ENCODE results near the gene MEF2A.

The MEF2A gene

DNA sequence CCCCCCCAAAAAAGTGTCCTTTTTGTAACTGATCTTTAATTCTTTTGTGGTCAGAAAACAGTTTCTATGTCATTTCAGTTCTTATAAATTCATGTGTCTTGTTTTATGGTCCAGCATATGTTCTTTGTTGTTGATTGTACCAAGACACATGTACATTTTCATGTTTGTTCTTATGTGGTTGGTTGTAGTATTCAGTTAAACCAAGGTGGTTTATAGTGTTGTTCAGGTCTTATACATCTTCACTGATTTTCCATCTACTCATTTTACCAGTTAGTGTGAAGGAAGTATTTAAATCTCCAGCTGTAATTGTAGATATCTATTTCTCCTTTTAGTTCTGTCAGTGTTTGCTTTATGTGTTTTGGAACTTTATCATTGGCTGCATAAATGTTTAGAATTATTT is 24.0 kb downstream of the MEF2A start:
- CTCF ChIA-PET: no interaction called here
- TF ChIP-seq TRIM28 (IDR thresholded peaks at IDR 0.05; ENCODE audit: borderline replicate concordance, low read length) (no peak), REPIN1 (tag by site-specific recombination; IDR thresholded peaks at IDR 0.05; ENCODE audit: low read depth) (no peak)
- TF ChIP-seq, protein P1, sequence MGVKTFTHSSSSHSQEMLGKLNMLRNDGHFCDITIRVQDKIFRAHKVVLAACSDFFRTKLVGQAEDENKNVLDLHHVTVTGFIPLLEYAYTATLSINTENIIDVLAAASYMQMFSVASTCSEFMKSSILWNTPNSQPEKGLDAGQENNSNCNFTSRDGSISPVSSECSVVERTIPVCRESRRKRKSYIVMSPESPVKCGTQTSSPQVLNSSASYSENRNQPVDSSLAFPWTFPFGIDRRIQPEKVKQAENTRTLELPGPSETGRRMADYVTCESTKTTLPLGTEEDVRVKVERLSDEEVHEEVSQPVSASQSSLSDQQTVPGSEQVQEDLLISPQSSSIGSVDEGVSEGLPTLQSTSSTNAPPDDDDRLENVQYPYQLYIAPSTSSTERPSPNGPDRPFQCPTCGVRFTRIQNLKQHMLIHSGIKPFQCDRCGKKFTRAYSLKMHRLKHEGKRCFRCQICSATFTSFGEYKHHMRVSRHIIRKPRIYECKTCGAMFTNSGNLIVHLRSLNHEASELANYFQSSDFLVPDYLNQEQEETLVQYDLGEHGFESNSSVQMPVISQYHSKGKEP (tag by site-specific recombination; IDR thresholded peaks at IDR 0.05): no peak

DNA sequence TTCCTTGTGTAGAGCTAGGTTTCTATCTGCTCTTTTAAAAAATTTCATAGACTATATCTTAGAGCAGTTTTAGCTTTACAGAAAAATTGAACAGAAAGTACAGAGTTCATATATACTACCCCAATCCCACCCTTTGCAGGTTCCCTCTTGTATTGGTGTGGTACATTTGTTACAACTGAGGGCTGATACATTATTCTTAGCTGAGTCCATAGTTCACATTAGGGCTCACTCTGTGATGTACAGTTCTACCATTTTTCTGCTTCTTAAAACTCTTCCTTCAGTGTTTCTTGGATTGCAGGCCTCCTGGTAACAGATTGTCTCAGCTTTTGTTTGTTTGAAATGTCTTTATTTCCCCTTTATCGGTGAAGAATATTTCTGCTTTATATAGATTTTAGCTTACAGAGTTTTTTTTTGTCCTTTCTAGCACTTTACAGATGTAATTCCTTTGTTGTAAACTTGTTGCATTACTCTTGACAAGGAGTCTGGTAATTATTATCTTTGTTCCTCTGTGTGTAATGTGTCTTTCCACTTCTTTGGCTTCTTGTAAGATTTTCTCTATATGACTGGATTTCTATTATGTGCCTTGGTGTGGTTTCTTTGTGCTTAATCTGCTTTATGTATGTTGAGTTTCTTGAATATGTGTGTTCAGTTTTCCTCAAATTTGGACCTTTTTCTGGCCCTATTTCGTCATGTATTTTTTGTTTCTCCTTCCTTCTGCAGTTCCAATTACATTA is 25.3 kb downstream of the MEF2A start:
- Histone ChIP-seq H3K4me3 (ENCODE audit: low read depth, low read length) (no peak overlapping the region), H3K4me1 (ENCODE audit: control insufficient read depth, insufficient read depth, low read length) (no peaks in the 10 kb centered on the region), H3K9me3 (ENCODE audit: control insufficient read depth, insufficient read depth, low read depth, low read length) (peaks cover 3% of the 10 kb centered on the region; the same call in 1 of the 2 replicates), H3K27ac (ENCODE audit: extremely low read depth, low read depth, low read length) (no peak overlapping the region), H3K36me3 (ENCODE audit: control insufficient read depth in 2 of 2, insufficient read depth in 1 of 2, low read length in 2 of 2) (no peaks in the 10 kb centered on the region)
- TF ChIP-seq ZNF335 (tag by site-specific recombination; conservative IDR thresholded peaks at IDR 0.05) (no peak), ZNF610 (tag by site-specific recombination; IDR thresholded peaks at IDR 0.05; ENCODE audit: borderline replicate concordance) (no peak), RBAK (tag by site-specific recombination; IDR thresholded peaks at IDR 0.05) (no peak), SP2 (tag by site-specific recombination; IDR thresholded peaks at IDR 0.05) (no peak), GLI2 (tag by site-specific recombination; IDR thresholded peaks at IDR 0.05; ENCODE audit: borderline replicate concordance, low read depth) (no peak), ZNF311 (tag by site-specific recombination; IDR thresholded peaks at IDR 0.05; ENCODE audit: borderline replicate concordance) (no peak), SCRT2 (tag by site-specific recombination; IDR thresholded peaks at IDR 0.05) (peak; percentile 49; the same call in 1 of the 2 replicates), ZNF146 (tag by site-specific recombination; IDR thresholded peaks at IDR 0.05) (0 out of 2 replicates have a peak, but pooled peaks have one; percentile 7)
- POLR2A ChIA-PET: no interaction called here
- CTCF ChIA-PET: interaction anchor here (0.7 kb wide), 1 partner anchor 463 kb away, joined by 3 read pairs; no protein-coding TSS in a partner anchor

More for the DNA sequence above, 24.0 kb downstream of the MEF2A start:
- Histone ChIP-seq H3K27ac (ENCODE audit: extremely low read depth, low read depth, low read length) (no peak overlapping the region), H3K4me1 (ENCODE audit: control insufficient read depth, insufficient read depth, low read length) (no peaks in the 10 kb centered on the region), H3K9me3 (ENCODE audit: control insufficient read depth, insufficient read depth, low read depth, low read length) (peaks cover 3% of the 10 kb centered on the region; the same call in 1 of the 2 replicates), H3K36me3 (ENCODE audit: control insufficient read depth in 2 of 2, insufficient read depth in 1 of 2, low read length in 2 of 2) (no peaks in the 10 kb centered on the region), H3K4me3 (ENCODE audit: low read depth, low read length) (no peak overlapping the region)
- POLR2A ChIA-PET: no interaction called here

DNA sequence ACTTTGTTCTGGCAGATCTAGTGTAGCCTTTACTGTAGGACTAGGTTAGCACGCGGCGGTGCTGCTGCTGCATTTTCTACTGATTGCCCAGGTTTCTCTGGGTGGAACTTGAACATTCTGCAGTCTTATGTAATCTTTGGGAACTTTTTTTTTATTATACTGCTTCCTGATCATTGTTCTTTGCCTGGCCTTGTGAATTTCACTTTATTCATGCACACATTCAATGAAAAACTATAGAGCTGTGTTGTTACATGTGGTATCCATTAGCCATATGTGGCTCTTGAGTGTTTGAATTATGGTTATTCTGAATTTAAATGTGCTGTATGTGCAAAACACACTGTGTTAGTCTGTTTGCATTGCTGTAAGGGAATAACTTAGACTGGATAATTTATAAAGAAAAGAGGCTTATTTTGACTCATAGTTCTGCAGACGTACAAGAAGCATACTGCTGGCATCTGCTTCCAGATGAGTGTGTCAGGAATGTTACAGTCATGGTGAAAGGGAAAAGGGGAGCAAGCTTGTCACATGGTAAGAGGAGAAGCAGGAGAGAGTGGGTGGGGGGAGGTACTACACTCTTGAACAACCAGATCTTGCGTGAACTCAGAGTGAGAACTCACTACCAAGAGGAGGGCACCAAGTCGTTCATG is 26.5 kb downstream of the MEF2A start:
- H3K36me3 ChIP-seq (ENCODE audit: control insufficient read depth in 2 of 2, insufficient read depth in 1 of 2, low read length in 2 of 2): no peaks in the 10 kb centered on the region
- no peak overlapping the region for H3K4me3 ChIP-seq (ENCODE audit: low read depth, low read length)
- CTCF ChIA-PET: no interaction called here

DNA sequence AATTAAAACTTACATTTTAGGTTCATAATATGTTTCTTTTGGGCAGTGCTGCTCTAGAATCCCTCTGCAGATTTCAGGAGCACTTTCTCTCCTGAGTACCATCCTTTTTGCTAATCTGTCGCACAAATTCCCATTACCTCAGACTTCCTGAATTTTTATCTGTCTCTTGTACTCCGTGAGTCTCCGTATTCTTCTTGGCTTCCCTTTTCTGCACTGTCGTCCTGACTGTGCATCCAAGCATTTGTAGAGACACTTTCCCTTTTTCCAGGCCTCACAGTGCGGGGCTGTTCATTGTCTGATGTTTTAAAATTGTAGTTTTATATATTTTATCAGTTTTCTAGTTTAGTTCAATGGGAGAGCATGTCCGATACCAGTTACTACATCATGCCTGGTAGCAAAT is 27.3 kb downstream of the MEF2A start:
- CTCF ChIA-PET: no interaction called here
- Histone ChIP-seq H3K4me3 (ENCODE audit: low read depth, low read length) (no peak overlapping the region), H3K36me3 (ENCODE audit: control insufficient read depth in 2 of 2, insufficient read depth in 1 of 2, low read length in 2 of 2) (no peaks in the 10 kb centered on the region), H3K9me3 (ENCODE audit: control insufficient read depth, insufficient read depth, low read depth, low read length) (no peaks in the 10 kb centered on the region; the same call in 1 of the 2 replicates), H3K27ac (ENCODE audit: extremely low read depth, low read depth, low read length) (no peak overlapping the region), H3K4me1 (ENCODE audit: control insufficient read depth, insufficient read depth, low read length) (no peaks in the 10 kb centered on the region)
- POLR2A ChIA-PET: no interaction called here
- TF ChIP-seq ZFP41 (tag by site-specific recombination; IDR thresholded peaks at IDR 0.05; ENCODE audit: borderline replicate concordance) (no peak), ZNF157 (tag by site-specific recombination; IDR thresholded peaks at IDR 0.05) (no peak), ZNF76 (tag by site-specific recombination; IDR thresholded peaks at IDR 0.05; ENCODE audit: borderline replicate concordance, low read depth) (no peak), ZNF548 (tag by site-specific recombination; IDR thresholded peaks at IDR 0.05) (no peak), ZNF555 (tag by site-specific recombination; conservative IDR thresholded peaks at IDR 0.05) (no peak), IKZF3 (tag by site-specific recombination; IDR thresholded peaks at IDR 0.05) (no peak), ZNF174 (tag by site-specific recombination; IDR thresholded peaks at IDR 0.05) (no peak)
- TF ChIP-seq, protein P2, sequence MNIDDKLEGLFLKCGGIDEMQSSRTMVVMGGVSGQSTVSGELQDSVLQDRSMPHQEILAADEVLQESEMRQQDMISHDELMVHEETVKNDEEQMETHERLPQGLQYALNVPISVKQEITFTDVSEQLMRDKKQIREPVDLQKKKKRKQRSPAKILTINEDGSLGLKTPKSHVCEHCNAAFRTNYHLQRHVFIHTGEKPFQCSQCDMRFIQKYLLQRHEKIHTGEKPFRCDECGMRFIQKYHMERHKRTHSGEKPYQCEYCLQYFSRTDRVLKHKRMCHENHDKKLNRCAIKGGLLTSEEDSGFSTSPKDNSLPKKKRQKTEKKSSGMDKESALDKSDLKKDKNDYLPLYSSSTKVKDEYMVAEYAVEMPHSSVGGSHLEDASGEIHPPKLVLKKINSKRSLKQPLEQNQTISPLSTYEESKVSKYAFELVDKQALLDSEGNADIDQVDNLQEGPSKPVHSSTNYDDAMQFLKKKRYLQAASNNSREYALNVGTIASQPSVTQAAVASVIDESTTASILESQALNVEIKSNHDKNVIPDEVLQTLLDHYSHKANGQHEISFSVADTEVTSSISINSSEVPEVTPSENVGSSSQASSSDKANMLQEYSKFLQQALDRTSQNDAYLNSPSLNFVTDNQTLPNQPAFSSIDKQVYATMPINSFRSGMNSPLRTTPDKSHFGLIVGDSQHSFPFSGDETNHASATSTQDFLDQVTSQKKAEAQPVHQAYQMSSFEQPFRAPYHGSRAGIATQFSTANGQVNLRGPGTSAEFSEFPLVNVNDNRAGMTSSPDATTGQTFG (tag by site-specific recombination; IDR thresholded peaks at IDR 0.05; ENCODE audit: borderline replicate concordance): no peak
- TF ChIP-seq, protein P3, sequence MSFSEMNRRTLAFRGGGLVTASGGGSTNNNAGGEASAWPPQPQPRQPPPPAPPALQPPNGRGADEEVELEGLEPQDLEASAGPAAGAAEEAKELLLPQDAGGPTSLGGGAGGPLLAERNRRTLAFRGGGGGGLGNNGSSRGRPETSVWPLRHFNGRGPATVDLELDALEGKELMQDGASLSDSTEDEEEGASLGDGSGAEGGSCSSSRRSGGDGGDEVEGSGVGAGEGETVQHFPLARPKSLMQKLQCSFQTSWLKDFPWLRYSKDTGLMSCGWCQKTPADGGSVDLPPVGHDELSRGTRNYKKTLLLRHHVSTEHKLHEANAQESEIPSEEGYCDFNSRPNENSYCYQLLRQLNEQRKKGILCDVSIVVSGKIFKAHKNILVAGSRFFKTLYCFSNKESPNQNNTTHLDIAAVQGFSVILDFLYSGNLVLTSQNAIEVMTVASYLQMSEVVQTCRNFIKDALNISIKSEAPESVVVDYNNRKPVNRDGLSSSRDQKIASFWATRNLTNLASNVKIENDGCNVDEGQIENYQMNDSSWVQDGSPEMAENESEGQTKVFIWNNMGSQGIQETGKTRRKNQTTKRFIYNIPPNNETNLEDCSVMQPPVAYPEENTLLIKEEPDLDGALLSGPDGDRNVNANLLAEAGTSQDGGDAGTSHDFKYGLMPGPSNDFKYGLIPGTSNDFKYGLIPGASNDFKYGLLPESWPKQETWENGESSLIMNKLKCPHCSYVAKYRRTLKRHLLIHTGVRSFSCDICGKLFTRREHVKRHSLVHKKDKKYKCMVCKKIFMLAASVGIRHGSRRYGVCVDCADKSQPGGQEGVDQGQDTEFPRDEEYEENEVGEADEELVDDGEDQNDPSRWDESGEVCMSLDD (tag by site-specific recombination; IDR thresholded peaks at IDR 0.05): no peak

More for the DNA sequence above, 26.5 kb downstream of the MEF2A start:
- TF ChIP-seq GLIS1 (tag by site-specific recombination; IDR thresholded peaks at IDR 0.05): no peak
- Histone ChIP-seq H3K27ac (ENCODE audit: extremely low read depth, low read depth, low read length) (no peak overlapping the region), H3K4me1 (ENCODE audit: control insufficient read depth, insufficient read depth, low read length) (no peaks in the 10 kb centered on the region), H3K9me3 (ENCODE audit: control insufficient read depth, insufficient read depth, low read depth, low read length) (no peaks in the 10 kb centered on the region; the same call in 1 of the 2 replicates)
- POLR2A ChIA-PET: no interaction called here

Data from HEK293 (cell line).